Transverse colon (tissue), 4 donors: ENCODE data around the gene RBMX. TPM values are rescaled to one million over a fixed set of nuclear protein-coding genes. Genes with fewer than 3 reads are reported as not detected.
"Not testable (repeated sequence)": the region's sequence is repeated elsewhere in the genome, so short reads cannot be mapped to it uniquely, and the experiment has no call there.

Experiments
- DNase-seq: peaks from one replicate; pipeline ENCODE4 v3.0.0-alpha.2; 2019
- H3K27ac ChIP-seq, 4 donors: fragments of 200-600 bp; sonication (generic); 2 replicates each; pipeline ENCODE4 v1.5.1; 2016 to 2018; ENCODE audit warnings: inconsistent platforms in 4 of 4
- H3K27me3 ChIP-seq: fragments of 200-600 bp; sonication (generic); 2 replicates; pipeline ENCODE4 v1.5.1; 2017; ENCODE audit warnings: inconsistent platforms
- H3K36me3 ChIP-seq, 4 donors: fragments of 200-600 bp; sonication (generic); 2 replicates each; pipeline ENCODE4 v1.5.1; 2017 to 2019; ENCODE audit warnings: inconsistent platforms in 4 of 4
- H3K4me1 ChIP-seq, 4 donors: fragments of 200-600 bp; sonication (generic); 2 replicates each; pipeline ENCODE4 v1.5.1; 2017 to 2020; ENCODE audit warnings: inconsistent platforms in 4 of 4
- H3K4me3 ChIP-seq, 4 donors: fragments of 200-600 bp; sonication (generic); 1 replicate in 1 of 4; 2 replicates in 3 of 4; pipeline versions ENCODE4 v1.5.1 to v1.6.1; 2017 to 2019; ENCODE audit warnings: inconsistent platforms in 4 of 4
- H3K9me3 ChIP-seq, 2 donors: fragments of 200-600 bp; sonication (generic); 2 replicates each; pipeline ENCODE4 v1.5.1; 2017 to 2019; ENCODE audit warnings: inconsistent platforms in 2 of 2
- CTCF ChIP-seq, 5 experiments: fragments of 200-600 bp in 3 of 5; fragments of 450-650 bp in 2 of 5; sonication (generic) in 3 of 5; IDR thresholded peaks; 1 replicate in 2 of 5; 2 replicates in 3 of 5; pipeline ENCODE4 v1.5.1; 2016 to 2017; ENCODE audit warnings: antibody characterized with exemption in 5 of 5, inconsistent platforms in 3 of 5, mild to moderate bottlenecking in 2 of 5, moderate library complexity in 1 of 5
- EP300 ChIP-seq: sonication (generic); formaldehyde crosslinking; IDR thresholded peaks from one replicate; pipeline ENCODE4 v1.6.1; 2017; ENCODE audit warnings: antibody characterized with exemption, low read depth
- POLR2A ChIP-seq: fragments of 450-650 bp; IDR thresholded peaks from one replicate; pipeline ENCODE4 v1.6.1; 2016; ENCODE audit warnings: antibody characterized with exemption, mild to moderate bottlenecking, moderate library complexity
- POLR2AphosphoS5 ChIP-seq, 3 donors: sonication (generic); formaldehyde crosslinking; IDR thresholded peaks; one replicate each; pipeline ENCODE4 v1.6.1; 2016; ENCODE audit warnings: antibody characterized with exemption in 3 of 3
- WGBS, 2 donors: methylation state at CpG; one replicate each; pipeline ENCODE4 v1.1.5; 2018; ENCODE audit warnings: low coverage in 1 of 2; 5-methylcytosine and 5-hydroxymethylcytosine counted together
- in situ Hi-C, 4 donors: fragments of 200-750 bp; cut with MboI; loops; one replicate each; pipeline versions ENCODE4 v1.15.0 to v1.15.1; 2017; ENCODE audit warnings: low sequenced_read_pairs in 3 of 4, low pct_ligation_motif_present in 1 of 4, low pct_unique_long_range_greater_than_20kb in 1 of 4
- intact Hi-C: fragments of 100-400 bp; cut with DNase I; formaldehyde crosslinking; loops from one replicate; pipeline ENCODE4 v1.15.1; 2023; ENCODE audit warnings: low total_unique reads
- total RNA-seq, 4 donors: library from RNA; depleted of rRNA; stranded (reverse); fragments of >200 nt; gene quantifications; one replicate each; pipeline ENCODE4 v1.1.0, GENCODE V29; 2016

The RBMX gene
- total RNA-seq, 4 donors from 2014 or later, result 116 to 212 (median 206) TPM

- no peaks in the 10 kb centered on the region for H3K27me3 ChIP-seq
- TF ChIP-seq EP300, result no peak
- TF ChIP-seq CTCF (IDR thresholded peaks at IDR 0.05), result no peak
- TF ChIP-seq POLR2A, result no peak
- TF ChIP-seq POLR2AphosphoS5 (IDR thresholded peaks at IDR 0.05), result no peak
- DNase-seq, result no peak
- H3K36me3 ChIP-seq, result no peaks in the 10 kb centered on the region
- in situ Hi-C loops, result loop anchor here in 1 of 4 donors (25.0 kb wide), 1 partner anchor 195 kb away; no protein-coding TSS in a partner anchor
- H3K27ac ChIP-seq, result no peak overlapping the region
- WGBS, 2 donors, result 82% methylated on average over 11 of the region's 11 CpGs; no CpG with 5 or more reads in 1 of the 2 donors
- H3K9me3 ChIP-seq, result no peaks in the 10 kb centered on the region
- H3K4me3 ChIP-seq, result no peak overlapping the region
- no peaks in the 10 kb centered on the region for H3K4me1 ChIP-seq
- intact Hi-C loops, result no loop called here
Observed at GRCh38 chrX:136907621-136908020, 27.1 kb upstream of the RBMX start.

GRCh38 chrX:136906921-136907510 is 26.5 kb upstream of the RBMX start:
- Histone ChIP-seq H3K4me1 (no peaks in the 10 kb centered on the region), H3K4me3 (no peak overlapping the region), H3K27me3 (no peaks in the 10 kb centered on the region), H3K27ac (no peak overlapping the region), H3K36me3 (no peaks in the 10 kb centered on the region), H3K9me3 (no peaks in the 10 kb centered on the region)
- no peak for DNase-seq
- in situ Hi-C loops, result loop anchor here in 1 of 4 donors (25.0 kb wide), 1 partner anchor 195 kb away; no protein-coding TSS in a partner anchor
- 69% methylated on average over 14 of the region's 14 CpGs; no CpG with 5 or more reads in 1 of the 2 donors for WGBS, 2 donors
- no peak for TF ChIP-seq POLR2A
- no peak for TF ChIP-seq POLR2AphosphoS5 (IDR thresholded peaks at IDR 0.05)
- TF ChIP-seq CTCF (IDR thresholded peaks at IDR 0.05), result no peak
- TF ChIP-seq EP300, result no peak
- intact Hi-C loops, result no loop called here

- H3K27ac ChIP-seq, DNase-seq, intact Hi-C loops, H3K4me3 ChIP-seq, H3K36me3 ChIP-seq, H3K4me1 ChIP-seq, H3K9me3 ChIP-seq, H3K27me3 ChIP-seq: not testable (repeated sequence)
- WGBS, 2 donors, result 78% methylated on average over 4 of the region's 4 CpGs; no CpG with 5 or more reads in 1 of the 2 donors
- in situ Hi-C loops, result loop anchor here in 1 of 4 donors (25.0 kb wide), 1 partner anchor 192 kb away; no protein-coding TSS in a partner anchor
Observed at GRCh38 chrX:136904067-136904466, 23.5 kb upstream of the RBMX start.

GRCh38 chrX:136900071-136900470 is 19.5 kb upstream of the RBMX start:
- WGBS, 2 donors, result 91% methylated on average over 10 of the region's 10 CpGs; no CpG with 5 or more reads in 1 of the 2 donors
- in situ Hi-C loops, result loop anchor here in 1 of 4 donors (25.0 kb wide), 1 partner anchor 188 kb away; no protein-coding TSS in a partner anchor
- H3K4me3 ChIP-seq, H3K27me3 ChIP-seq, H3K4me1 ChIP-seq, H3K27ac ChIP-seq, H3K36me3 ChIP-seq, DNase-seq, intact Hi-C loops, H3K9me3 ChIP-seq: not testable (repeated sequence)

GRCh38 chrX:136899221-136899620 is 18.7 kb upstream of the RBMX start:
- Histone ChIP-seq H3K9me3 (no peaks in the 10 kb centered on the region), H3K4me3 (no peak overlapping the region), H3K27ac (no peak overlapping the region), H3K36me3 (no peaks in the 10 kb centered on the region), H3K27me3 (no peaks in the 10 kb centered on the region), H3K4me1 (no peaks in the 10 kb centered on the region)
- DNase-seq, result no peak
- no peak for TF ChIP-seq EP300
- in situ Hi-C loops, result no loop called here
- intact Hi-C loops, result no loop called here
- WGBS, 2 donors, result 64 to 83% methylated on average over 1 of the region's 1 CpG

GRCh38 chrX:136898752-136899151 is 18.2 kb upstream of the RBMX start:
- DNase-seq, H3K36me3 ChIP-seq, H3K27me3 ChIP-seq, H3K27ac ChIP-seq, intact Hi-C loops, H3K9me3 ChIP-seq, in situ Hi-C loops, H3K4me3 ChIP-seq, H3K4me1 ChIP-seq: not testable (repeated sequence)
- 76 to 100% methylated on average over 1 to 7 of the region's 7 CpGs for WGBS, 2 donors
